ENCODE measurements around the gene CES5A. TPM values are rescaled to one million over a fixed set of nuclear protein-coding genes. Genes with fewer than 3 reads are reported as not detected.
"Not testable (repeated sequence)": the region's sequence is repeated elsewhere in the genome, so short reads cannot be mapped to it uniquely, and the experiment has no call there.

The CES5A gene
- total and polyA plus RNA-seq, 2 donors (not counting 1 experiment from before 2014, with no cell fraction given): not detected

- WGBS (ENCODE audit: insufficient coverage): 100% methylated on average over 2 of the region's 5 CpGs
These were observed 57.8 kb downstream of the CES5A start for GRCh38 chr16:55817236-55817912.

GRCh38 chr16:55816222-55816621 is 59.0 kb downstream of the CES5A start:
- H3K27me3 Mint-ChIP-seq: peaks cover 49% of the 10 kb centered on the region
- H3K36me3 ChIP-seq (replicated peaks in 1 of 2; ENCODE audit: control extremely low read depth in 1 of 2, control insufficient read depth in 1 of 2, extremely low read depth in 1 of 2, insufficient read depth in 2 of 2, low read length in 1 of 2); H3K4me1 ChIP-seq (ENCODE audit: control insufficient read depth in 2 of 2, insufficient read depth in 2 of 2, low read length in 2 of 2); H3K4me1 Mint-ChIP-seq; CTCF ChIA-PET; H3K79me2 ChIP-seq (ENCODE audit: control insufficient read depth, insufficient read depth, low read length); H3K4me3 Mint-ChIP-seq; H3K27ac Mint-ChIP-seq; H3K9ac ChIP-seq (ENCODE audit: low read length); intact Hi-C loops (cut with micrococcal nuclease); H2AFZ ChIP-seq (ENCODE audit: insufficient read depth, low read depth, low read length, poor library complexity, severe bottlenecking); ATAC-seq (ENCODE audit: low read depth); POLR2A ChIA-PET; H3K9me3 ChIP-seq (ENCODE audit: control extremely low read depth in 1 of 3, control insufficient read depth in 2 of 3, insufficient read depth in 1 of 3, low read length in 2 of 3); H3K9me3 Mint-ChIP-seq (ENCODE audit: insufficient read depth); H3K4me3 ChIP-seq (ENCODE audit: control extremely low read depth in 1 of 5, extremely low read depth in 1 of 5, insufficient read depth in 1 of 5, low read depth in 2 of 5, low read length in 4 of 5); H3K4me2 ChIP-seq (replicated peaks; ENCODE audit: low read depth, low read length, poor library complexity, severe bottlenecking); H4K20me1 ChIP-seq (ENCODE audit: control insufficient read depth, insufficient read depth, low read length, poor library complexity, severe bottlenecking); H3K27me3 ChIP-seq (replicated peaks in 1 of 4; ENCODE audit: control extremely low read depth in 1 of 4, control insufficient read depth in 3 of 4, insufficient read depth in 4 of 4, low read length in 3 of 4); H3K27ac ChIP-seq (ENCODE audit: low read length in 2 of 2); DNase-seq: not testable (repeated sequence)
- WGBS (ENCODE audit: insufficient coverage): 61% methylated on average over 3 of the region's 4 CpGs

More at GRCh38 chr16:55817236-55817912, 57.8 kb downstream of the CES5A start:
- H3K4me3 ChIP-seq (ENCODE audit: control extremely low read depth in 1 of 5, extremely low read depth in 1 of 5, insufficient read depth in 1 of 5, low read depth in 2 of 5, low read length in 4 of 5): no peak overlapping the region
- H3K4me1 ChIP-seq (ENCODE audit: control insufficient read depth in 2 of 2, insufficient read depth in 2 of 2, low read length in 2 of 2): no peaks in the 10 kb centered on the region
- no peaks in the 10 kb centered on the region for H4K20me1 ChIP-seq (ENCODE audit: control insufficient read depth, insufficient read depth, low read length, poor library complexity, severe bottlenecking)
- H3K9me3 Mint-ChIP-seq (ENCODE audit: insufficient read depth): no peaks in the 10 kb centered on the region
- H3K9me3 ChIP-seq (ENCODE audit: control extremely low read depth in 1 of 3, control insufficient read depth in 2 of 3, insufficient read depth in 1 of 3, low read length in 2 of 3): no peaks in the 10 kb centered on the region
- ChIA-PET CTCF (no interaction called here), POLR2A (no interaction called here)
- no peaks in the 10 kb centered on the region for H3K36me3 ChIP-seq (replicated peaks in 1 of 2; ENCODE audit: control extremely low read depth in 1 of 2, control insufficient read depth in 1 of 2, extremely low read depth in 1 of 2, insufficient read depth in 2 of 2, low read length in 1 of 2)
- intact Hi-C loops (cut with micrococcal nuclease): no loop called here
- TF ChIP-seq CTCF (IDR thresholded peaks at IDR 0.05): no peak
- TF ChIP-seq EZH2 (IDR thresholded peaks at IDR 0.05; ENCODE audit: borderline replicate concordance, insufficient read depth, low read depth, low read length, poor library complexity, severe bottlenecking): no peak
- no peak overlapping the region for H3K4me2 ChIP-seq (replicated peaks; ENCODE audit: low read depth, low read length, poor library complexity, severe bottlenecking)
- no peak overlapping the region for H3K9ac ChIP-seq (ENCODE audit: low read length)
- peaks cover 46% of the 10 kb centered on the region for H3K27me3 Mint-ChIP-seq
- H3K4me1 Mint-ChIP-seq: no peaks in the 10 kb centered on the region
- H3K27ac ChIP-seq (ENCODE audit: low read length in 2 of 2): no peak overlapping the region
- no peak overlapping the region for H3K27ac Mint-ChIP-seq
- DNase-seq (no peak), ATAC-seq (ENCODE audit: low read depth) (no peak)
- no peaks in the 10 kb centered on the region for H3K27me3 ChIP-seq (replicated peaks in 1 of 4; ENCODE audit: control extremely low read depth in 1 of 4, control insufficient read depth in 3 of 4, insufficient read depth in 4 of 4, low read length in 3 of 4)
- no peaks in the 10 kb centered on the region for H3K79me2 ChIP-seq (ENCODE audit: control insufficient read depth, insufficient read depth, low read length)
- no peak overlapping the region for H3K4me3 Mint-ChIP-seq
- no peak overlapping the region for H2AFZ ChIP-seq (ENCODE audit: insufficient read depth, low read depth, low read length, poor library complexity, severe bottlenecking)

Data from B cell (primary cell).